Liver (tissue), 9 donors: ENCODE measurements around the gene SMARCD2. TPM values are rescaled to one million over a fixed set of nuclear protein-coding genes. Genes with fewer than 3 reads are reported as not detected.

Experiments used
- DNase-seq: peaks from one replicate; pipeline ENCODE4 v3.0.0-alpha.2; 2017; ENCODE audit warnings: low spot score
- H3K27ac ChIP-seq, 2 donors: one replicate each; pipeline ENCODE4 v1.7.0; 2013; ENCODE audit warnings: inconsistent platforms in 2 of 2, low read length in 2 of 2, control low read depth in 1 of 2, low read depth in 1 of 2, mild to moderate bottlenecking in 1 of 2
- H3K27me3 ChIP-seq, 4 donors: one replicate each; pipeline versions ENCODE4 v1.6.1 to v1.7.0; 2013; ENCODE audit warnings: low read length in 3 of 4, inconsistent platforms in 1 of 4, mild to moderate bottlenecking in 1 of 4, moderate library complexity in 1 of 4; ENCODE audit not compliant: control insufficient read depth in 4 of 4, insufficient read depth in 4 of 4
- H3K36me3 ChIP-seq, 4 donors: one replicate each; pipeline versions ENCODE4 v1.6.1 to v1.7.0; 2013; ENCODE audit warnings: low read length in 3 of 4, mild to moderate bottlenecking in 3 of 4, low read depth in 1 of 4, moderate library complexity in 1 of 4; ENCODE audit not compliant: control insufficient read depth in 4 of 4, insufficient read depth in 3 of 4
- H3K4me1 ChIP-seq, 4 donors: one replicate each; pipeline versions ENCODE4 v1.6.1 to v1.7.0; 2013; ENCODE audit warnings: low read length in 3 of 4, mild to moderate bottlenecking in 3 of 4, moderate library complexity in 1 of 4; ENCODE audit not compliant: control insufficient read depth in 4 of 4, insufficient read depth in 4 of 4
- H3K4me3 ChIP-seq, 3 donors: one replicate each; pipeline versions ENCODE4 v1.6.1 to v1.7.0; 2013; ENCODE audit warnings: low read length in 3 of 3, control low read depth in 1 of 3, low read depth in 1 of 3, mild to moderate bottlenecking in 1 of 3
- H3K9ac ChIP-seq, 2 donors: one replicate each; pipeline ENCODE4 v1.7.0; 2013; ENCODE audit warnings: low read length in 2 of 2, mild to moderate bottlenecking in 2 of 2, moderate library complexity in 2 of 2, control low read depth in 1 of 2, low read depth in 1 of 2
- H3K9me3 ChIP-seq, 4 donors: one replicate each; pipeline versions ENCODE4 v1.6.1 to v1.7.0; 2013; ENCODE audit warnings: low read length in 3 of 4; ENCODE audit not compliant: control insufficient read depth in 4 of 4
- CTCF ChIP-seq: fragments of 150-350 bp; IDR thresholded peaks from 2 replicates; pipeline ENCODE4 v1.5.1; 2017; ENCODE audit warnings: improper control_type of control experiment, low read depth, low read length; ENCODE audit not compliant: missing input control
- EGR1 ChIP-seq, 2 donors: IDR thresholded peaks; 2 replicates each; pipeline ENCODE4 v1.6.1; 2016 to 2018; ENCODE audit warnings: antibody characterized with exemption in 2 of 2, low read depth in 2 of 2
- FOXA1 ChIP-seq: IDR thresholded peaks from 2 replicates; pipeline ENCODE4 v1.6.1; 2016; ENCODE audit warnings: antibody characterized with exemption
- FOXA2 ChIP-seq: IDR thresholded peaks from 2 replicates; pipeline ENCODE4 v1.6.1; 2016; ENCODE audit warnings: antibody characterized with exemption
- GABPA ChIP-seq, 2 donors: IDR thresholded peaks in 1 of 2; conservative IDR thresholded peaks in 1 of 2; 2 replicates each; pipeline ENCODE4 v1.6.1; 2016; ENCODE audit warnings: antibody characterized with exemption in 2 of 2, mild to moderate bottlenecking in 1 of 2, moderate library complexity in 1 of 2
- HNF4A ChIP-seq, 2 donors: conservative IDR thresholded peaks; 2 replicates each; pipeline ENCODE4 v1.6.1; 2016; ENCODE audit warnings: antibody characterized with exemption in 2 of 2, mild to moderate bottlenecking in 2 of 2
- HNF4G ChIP-seq: IDR thresholded peaks from 2 replicates; pipeline ENCODE4 v1.6.1; 2016; ENCODE audit warnings: antibody characterized with exemption
- JUND ChIP-seq, 2 donors: IDR thresholded peaks; 2 replicates each; pipeline ENCODE4 v1.6.1; 2016; ENCODE audit warnings: antibody characterized with exemption in 2 of 2
- NR2F2 ChIP-seq: IDR thresholded peaks from 2 replicates; pipeline ENCODE4 v1.6.1; 2016; ENCODE audit warnings: antibody characterized with exemption
- RAD21 ChIP-seq, 2 donors: IDR thresholded peaks; 2 replicates each; pipeline ENCODE4 v1.6.1; 2016; ENCODE audit warnings: antibody characterized with exemption in 2 of 2, mild to moderate bottlenecking in 2 of 2
- RXRA ChIP-seq, 2 donors: IDR thresholded peaks; 2 replicates each; pipeline ENCODE4 v1.6.1; 2017 to 2018; ENCODE audit warnings: antibody characterized with exemption in 2 of 2, mild to moderate bottlenecking in 1 of 2
- SP1 ChIP-seq: IDR thresholded peaks from 2 replicates; pipeline ENCODE4 v1.6.1; 2018; ENCODE audit warnings: antibody characterized with exemption, mild to moderate bottlenecking
- TAF1 ChIP-seq: conservative IDR thresholded peaks from 2 replicates; pipeline ENCODE4 v1.6.1; 2016; ENCODE audit warnings: antibody characterized with exemption, mild to moderate bottlenecking
- YY1 ChIP-seq: IDR thresholded peaks from 2 replicates; pipeline ENCODE4 v1.6.1; 2016; ENCODE audit warnings: antibody characterized with exemption, mild to moderate bottlenecking
- ZBTB33 ChIP-seq: IDR thresholded peaks from 2 replicates; pipeline ENCODE4 v1.6.1; 2016; ENCODE audit warnings: antibody characterized with exemption
- WGBS: extraction: QIAGEN DNeasy Blood & Tissue Kit; methylation state at CpG from one replicate; pipeline ENCODE4 v1.1.7; 2013; 5-methylcytosine and 5-hydroxymethylcytosine counted together
- polyA plus RNA-seq, 2 donors: library from polyadenylated mRNA; stranded (reverse) in 1 of 2; unstranded in 1 of 2; fragments of 200-250 nt in 1 of 2; fragments of >200 nt in 1 of 2; fragmentation: Nextera tagmentation in 1 of 2; extraction: Ambion mirVana in 1 of 2; gene quantifications; one replicate each; pipeline versions ENCODE4 v1.2.1 to v1.2.3, GENCODE V29; 2013 to 2015
- total RNA-seq, 2 donors: library from RNA; depleted of rRNA; stranded (reverse); fragments of >200 nt; gene quantifications; one replicate each; pipeline ENCODE4 v1.2.3, GENCODE V29; 2014
- TF ChIP-seq, protein P1 (sequence below): IDR thresholded peaks from 2 replicates; pipeline ENCODE4 v1.6.1; 2016; ENCODE audit warnings: antibody characterized with exemption, mild to moderate bottlenecking
- TF ChIP-seq, protein P2 (sequence below): IDR thresholded peaks from 2 replicates; pipeline ENCODE4 v1.6.1; 2016; ENCODE audit warnings: antibody characterized with exemption
- TF ChIP-seq, protein P3 (sequence below): IDR thresholded peaks from 2 replicates; pipeline ENCODE4 v1.6.1; 2016; ENCODE audit warnings: antibody characterized with exemption
- donor health status: healthy.
- donor health status: healthy.
- donor health status: healthy.
- donor health status: healthy.
- donor health status: healthy.

SMARCD2 gene
- total and polyA plus RNA-seq, 4 donors, result 14.5 to 67.9 (median 39.4) TPM

- 42% methylated on average over 6 of the region's 6 CpGs for WGBS
- Histone ChIP-seq H3K9me3 (no peaks in the 10 kb centered on the region), H3K9ac (no peak overlapping the region), H3K27ac (no peak overlapping the region), H3K27me3 (no peaks in the 10 kb centered on the region), H3K4me3 (no peak overlapping the region), H3K4me1 (peaks cover 0 to 15% (median 13%) of the 10 kb centered on the region in 4 donors), H3K36me3 (peaks cover 14 to 93% (median 76%) of the 10 kb centered on the region in 4 donors)
- TF ChIP-seq TAF1, result no peak
- no peak for TF ChIP-seq GABPA (IDR thresholded peaks at IDR 0.05 in 1 of 2, conservative IDR thresholded peaks at IDR 0.05 in 1 of 2)
- no peak for TF ChIP-seq EGR1 (IDR thresholded peaks at IDR 0.05; ENCODE audit: low read depth in 2 of 2)
- TF ChIP-seq, protein P1, sequence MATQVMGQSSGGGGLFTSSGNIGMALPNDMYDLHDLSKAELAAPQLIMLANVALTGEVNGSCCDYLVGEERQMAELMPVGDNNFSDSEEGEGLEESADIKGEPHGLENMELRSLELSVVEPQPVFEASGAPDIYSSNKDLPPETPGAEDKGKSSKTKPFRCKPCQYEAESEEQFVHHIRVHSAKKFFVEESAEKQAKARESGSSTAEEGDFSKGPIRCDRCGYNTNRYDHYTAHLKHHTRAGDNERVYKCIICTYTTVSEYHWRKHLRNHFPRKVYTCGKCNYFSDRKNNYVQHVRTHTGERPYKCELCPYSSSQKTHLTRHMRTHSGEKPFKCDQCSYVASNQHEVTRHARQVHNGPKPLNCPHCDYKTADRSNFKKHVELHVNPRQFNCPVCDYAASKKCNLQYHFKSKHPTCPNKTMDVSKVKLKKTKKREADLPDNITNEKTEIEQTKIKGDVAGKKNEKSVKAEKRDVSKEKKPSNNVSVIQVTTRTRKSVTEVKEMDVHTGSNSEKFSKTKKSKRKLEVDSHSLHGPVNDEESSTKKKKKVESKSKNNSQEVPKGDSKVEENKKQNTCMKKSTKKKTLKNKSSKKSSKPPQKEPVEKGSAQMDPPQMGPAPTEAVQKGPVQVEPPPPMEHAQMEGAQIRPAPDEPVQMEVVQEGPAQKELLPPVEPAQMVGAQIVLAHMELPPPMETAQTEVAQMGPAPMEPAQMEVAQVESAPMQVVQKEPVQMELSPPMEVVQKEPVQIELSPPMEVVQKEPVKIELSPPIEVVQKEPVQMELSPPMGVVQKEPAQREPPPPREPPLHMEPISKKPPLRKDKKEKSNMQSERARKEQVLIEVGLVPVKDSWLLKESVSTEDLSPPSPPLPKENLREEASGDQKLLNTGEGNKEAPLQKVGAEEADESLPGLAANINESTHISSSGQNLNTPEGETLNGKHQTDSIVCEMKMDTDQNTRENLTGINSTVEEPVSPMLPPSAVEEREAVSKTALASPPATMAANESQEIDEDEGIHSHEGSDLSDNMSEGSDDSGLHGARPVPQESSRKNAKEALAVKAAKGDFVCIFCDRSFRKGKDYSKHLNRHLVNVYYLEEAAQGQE, result no peak
- TF ChIP-seq RAD21 (IDR thresholded peaks at IDR 0.05), result no peak
- no peak for TF ChIP-seq FOXA2
- no peak for TF ChIP-seq RXRA (IDR thresholded peaks at IDR 0.05)
- TF ChIP-seq HNF4G, result no peak
- no peak for TF ChIP-seq NR2F2
- TF ChIP-seq YY1, result no peak
- no peak for TF ChIP-seq CTCF
- no peak for TF ChIP-seq FOXA1
- no peak for TF ChIP-seq HNF4A (conservative IDR thresholded peaks at IDR 0.05)
- no peak for TF ChIP-seq JUND (IDR thresholded peaks at IDR 0.05)
- no peak for TF ChIP-seq SP1
- TF ChIP-seq ZBTB33, result no peak
- TF ChIP-seq, protein P2, sequence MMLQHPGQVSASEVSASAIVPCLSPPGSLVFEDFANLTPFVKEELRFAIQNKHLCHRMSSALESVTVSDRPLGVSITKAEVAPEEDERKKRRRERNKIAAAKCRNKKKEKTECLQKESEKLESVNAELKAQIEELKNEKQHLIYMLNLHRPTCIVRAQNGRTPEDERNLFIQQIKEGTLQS, result no peak
- TF ChIP-seq, protein P3, sequence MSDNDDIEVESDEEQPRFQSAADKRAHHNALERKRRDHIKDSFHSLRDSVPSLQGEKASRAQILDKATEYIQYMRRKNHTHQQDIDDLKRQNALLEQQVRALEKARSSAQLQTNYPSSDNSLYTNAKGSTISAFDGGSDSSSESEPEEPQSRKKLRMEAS, result no peak
- no peak for DNase-seq
Observed at GRCh38 chr17:63819131-63819530, 23.4 kb downstream of the SMARCD2 start.
